Activated B cell treated with CpG ODN at 0.5 μM for 24 hours (primary cell): Measurements from ENCODE around the gene MRPL20. TPM values are rescaled to one million over a fixed set of nuclear protein-coding genes. Genes with fewer than 3 reads are reported as not detected.
"Not testable (repeated sequence)": the region's sequence is repeated elsewhere in the genome, so short reads cannot be mapped to it uniquely, and the experiment has no call there.

Experiments used
- ATAC-seq: fragments of 200-7000 bp; cut with Tn5 transposase; one replicate; pipeline ENCODE4 v1.10.0; 2021; ENCODE audit warnings: low read depth, mild to moderate bottlenecking, moderate library complexity
- CTCF ChIA-PET: fragments of 350-600 bp; sonication (Branson Sonifier 250); formaldehyde crosslinking; loops from one replicate; lab custom pipeline; 2021; ENCODE audit warnings: antibody characterized with exemption; lab: Charles Lee
- POLR2A ChIA-PET: fragments of 350-600 bp; sonication (Branson Sonifier 250); formaldehyde crosslinking; loops from one replicate; lab custom pipeline; 2021; ENCODE audit warnings: antibody characterized with exemption; lab: Charles Lee
- DNase-seq: peaks from one replicate; pipeline ENCODE4 v3.0.0; 2022
- H3K27ac Mint-ChIP-seq: one replicate; pipeline ENCODE4 v1.8.0; 2020; ENCODE audit warnings: mixed read lengths
- H3K27me3 Mint-ChIP-seq: one replicate; pipeline ENCODE4 v1.8.0; 2021; ENCODE audit warnings: mixed read lengths
- H3K36me3 Mint-ChIP-seq: one replicate; pipeline ENCODE4 v1.8.0; 2021; ENCODE audit warnings: low read depth, mixed read lengths
- H3K4me1 Mint-ChIP-seq: one replicate; pipeline ENCODE4 v1.8.0; 2021; ENCODE audit warnings: mixed read lengths
- H3K4me3 Mint-ChIP-seq: one replicate; pipeline ENCODE4 v1.8.0; 2020; ENCODE audit warnings: mild to moderate bottlenecking, mixed read lengths
- H3K9me3 Mint-ChIP-seq: one replicate; pipeline ENCODE4 v1.8.0; 2020; ENCODE audit warnings: mixed read lengths
- intact Hi-C: fragments of 100-400 bp; cut with micrococcal nuclease; formaldehyde crosslinking; loops from one replicate; pipeline ENCODE4 v1.15.1; 2024
- total RNA-seq: library from RNA; stranded (reverse); gene quantifications from 2 replicates; pipeline ENCODE4 v1.2.3, GENCODE V29; 2022
- TF ChIP-seq, protein P1 (sequence below): fragments of 200-600 bp; IDR thresholded peaks from one replicate; pipeline ENCODE4 v1.8.0; 2022; ENCODE audit warnings: antibody characterized with exemption, mild to moderate bottlenecking

Gene MRPL20
- total RNA-seq, 1 donor from 2014 or later, result 136 TPM

DNA sequence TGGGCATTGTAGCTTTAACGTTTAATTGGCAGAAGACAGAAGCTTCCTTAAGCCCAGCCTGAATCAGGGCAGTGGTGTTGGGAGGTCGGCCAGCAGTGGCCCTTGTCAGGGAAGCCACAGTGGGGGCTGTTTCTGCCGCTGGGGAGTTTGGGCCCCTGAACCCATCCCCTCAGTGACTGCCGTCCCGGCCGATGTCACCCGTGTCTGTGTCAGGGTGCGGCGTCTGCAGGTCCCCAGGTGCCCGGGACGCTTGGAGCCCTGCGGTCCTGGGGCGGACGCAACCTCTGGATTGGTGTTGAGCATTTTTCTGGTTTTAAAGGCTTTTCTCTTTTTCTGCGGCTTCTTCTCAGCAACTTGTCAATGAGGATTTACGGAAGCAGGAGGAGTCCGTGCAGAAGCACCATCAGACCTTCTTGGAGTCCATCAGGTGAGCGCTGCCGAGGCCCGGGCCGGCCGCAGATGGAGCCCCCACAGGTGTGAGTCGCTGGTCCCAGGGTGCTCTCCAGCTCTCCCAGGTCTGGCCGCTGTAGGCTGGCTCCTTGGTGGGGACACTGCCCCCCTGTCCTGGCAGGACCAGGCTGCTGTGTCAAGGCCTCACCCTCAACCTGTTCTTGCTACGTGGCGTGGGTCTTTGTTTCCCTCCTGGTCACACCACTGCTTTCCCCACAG, 44.7 kb upstream of the MRPL20 start:
- Mint-ChIP-seq H3K4me1 (no peaks in the 10 kb centered on the region), H3K4me3 (no peak overlapping the region), H3K9me3 (no peaks in the 10 kb centered on the region), H3K27ac (no peak overlapping the region), H3K27me3 (no peaks in the 10 kb centered on the region), H3K36me3 (no peaks in the 10 kb centered on the region)
- ATAC-seq (no peak), DNase-seq (no peak)
- POLR2A ChIA-PET, result no interaction called here
- TF ChIP-seq, protein P1, sequence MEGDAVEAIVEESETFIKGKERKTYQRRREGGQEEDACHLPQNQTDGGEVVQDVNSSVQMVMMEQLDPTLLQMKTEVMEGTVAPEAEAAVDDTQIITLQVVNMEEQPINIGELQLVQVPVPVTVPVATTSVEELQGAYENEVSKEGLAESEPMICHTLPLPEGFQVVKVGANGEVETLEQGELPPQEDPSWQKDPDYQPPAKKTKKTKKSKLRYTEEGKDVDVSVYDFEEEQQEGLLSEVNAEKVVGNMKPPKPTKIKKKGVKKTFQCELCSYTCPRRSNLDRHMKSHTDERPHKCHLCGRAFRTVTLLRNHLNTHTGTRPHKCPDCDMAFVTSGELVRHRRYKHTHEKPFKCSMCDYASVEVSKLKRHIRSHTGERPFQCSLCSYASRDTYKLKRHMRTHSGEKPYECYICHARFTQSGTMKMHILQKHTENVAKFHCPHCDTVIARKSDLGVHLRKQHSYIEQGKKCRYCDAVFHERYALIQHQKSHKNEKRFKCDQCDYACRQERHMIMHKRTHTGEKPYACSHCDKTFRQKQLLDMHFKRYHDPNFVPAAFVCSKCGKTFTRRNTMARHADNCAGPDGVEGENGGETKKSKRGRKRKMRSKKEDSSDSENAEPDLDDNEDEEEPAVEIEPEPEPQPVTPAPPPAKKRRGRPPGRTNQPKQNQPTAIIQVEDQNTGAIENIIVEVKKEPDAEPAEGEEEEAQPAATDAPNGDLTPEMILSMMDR, result no peak
- intact Hi-C loops, result no loop called here
- CTCF ChIA-PET, result interaction anchor here (1.7 kb wide), 1 partner anchor 11 kb away, joined by 4 read pairs; no protein-coding TSS in a partner anchor

DNA sequence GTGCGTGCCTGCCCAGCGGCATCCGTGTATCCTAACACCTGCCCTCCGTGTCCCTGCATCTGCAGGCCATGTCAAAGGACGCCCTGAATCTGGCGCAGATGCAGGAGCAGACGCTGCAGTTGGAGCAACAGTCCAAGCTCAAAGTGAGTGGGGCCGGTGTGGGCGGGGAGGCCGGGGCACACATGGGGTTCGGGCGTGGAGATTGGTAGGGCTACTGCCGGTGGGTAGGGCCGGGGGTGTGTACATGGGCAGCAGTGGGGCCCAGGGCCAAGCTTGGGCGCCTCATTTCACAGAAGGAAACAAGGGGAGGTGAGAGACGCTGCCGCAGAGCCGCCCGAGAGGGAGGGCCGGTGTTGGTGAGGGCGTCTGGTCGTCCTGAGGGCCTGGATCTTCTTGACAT, 43.5 kb upstream of the MRPL20 start:
- H3K4me1 Mint-ChIP-seq, H3K4me3 Mint-ChIP-seq, POLR2A ChIA-PET, H3K9me3 Mint-ChIP-seq, H3K27ac Mint-ChIP-seq, ATAC-seq, intact Hi-C loops, H3K27me3 Mint-ChIP-seq, DNase-seq, H3K36me3 Mint-ChIP-seq: not testable (repeated sequence)
- CTCF ChIA-PET, result interaction anchor here (1.7 kb wide), 1 partner anchor 10 kb away, joined by 4 read pairs; no protein-coding TSS in a partner anchor

- no peak for ATAC-seq
- no peaks in the 10 kb centered on the region for H3K4me1 Mint-ChIP-seq
- CTCF ChIA-PET, result no interaction called here
Observed at GRCh38 chr1:1449099-1449739, 42.1 kb upstream of the MRPL20 start, which contains the start of gene ATAD3C. Gene ATAD3C, plus strand, starts transcription at chr1:1449689. Its CDS starts 995 bp downstream, at chr1:1450684.

DNA sequence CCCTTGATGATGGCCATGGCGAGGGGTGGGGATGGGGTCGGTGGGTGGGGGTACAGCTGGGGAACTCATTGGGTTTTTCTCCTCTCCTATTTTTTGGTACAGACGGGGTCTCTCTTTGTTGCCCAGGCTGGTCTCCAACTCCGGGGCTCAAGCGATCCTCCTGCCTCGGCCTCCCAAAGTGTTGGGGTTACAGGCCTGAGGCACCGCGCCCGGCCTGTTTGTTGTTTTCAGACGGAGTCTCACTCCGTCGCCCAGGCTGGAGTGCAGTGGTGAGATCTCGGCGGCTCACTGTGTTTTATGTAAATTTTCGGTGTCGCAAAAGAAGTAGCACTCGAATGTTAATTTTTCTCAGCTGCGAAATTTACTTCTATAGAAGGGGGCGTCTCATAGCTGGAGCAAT, 39.5 kb upstream of the MRPL20 start:
- H3K9me3 Mint-ChIP-seq, H3K36me3 Mint-ChIP-seq, H3K4me1 Mint-ChIP-seq, H3K27me3 Mint-ChIP-seq, CTCF ChIA-PET, H3K4me3 Mint-ChIP-seq, DNase-seq, H3K27ac Mint-ChIP-seq, POLR2A ChIA-PET, intact Hi-C loops, ATAC-seq: not testable (repeated sequence)

More at GRCh38 chr1:1449099-1449739, 42.1 kb upstream of the MRPL20 start, which contains the start of gene ATAD3C:
- no peaks in the 10 kb centered on the region for H3K27me3 Mint-ChIP-seq
- TF ChIP-seq, protein P1, result no peak
- no peaks in the 10 kb centered on the region for H3K36me3 Mint-ChIP-seq
- no peak for DNase-seq
- intact Hi-C loops, result no loop called here
- H3K9me3 Mint-ChIP-seq, result no peaks in the 10 kb centered on the region
- POLR2A ChIA-PET, result no interaction called here
- H3K27ac Mint-ChIP-seq, result no peak within 1 kb of the TSS
- H3K4me3 Mint-ChIP-seq, result no peak within 1 kb of the TSS

DNA sequence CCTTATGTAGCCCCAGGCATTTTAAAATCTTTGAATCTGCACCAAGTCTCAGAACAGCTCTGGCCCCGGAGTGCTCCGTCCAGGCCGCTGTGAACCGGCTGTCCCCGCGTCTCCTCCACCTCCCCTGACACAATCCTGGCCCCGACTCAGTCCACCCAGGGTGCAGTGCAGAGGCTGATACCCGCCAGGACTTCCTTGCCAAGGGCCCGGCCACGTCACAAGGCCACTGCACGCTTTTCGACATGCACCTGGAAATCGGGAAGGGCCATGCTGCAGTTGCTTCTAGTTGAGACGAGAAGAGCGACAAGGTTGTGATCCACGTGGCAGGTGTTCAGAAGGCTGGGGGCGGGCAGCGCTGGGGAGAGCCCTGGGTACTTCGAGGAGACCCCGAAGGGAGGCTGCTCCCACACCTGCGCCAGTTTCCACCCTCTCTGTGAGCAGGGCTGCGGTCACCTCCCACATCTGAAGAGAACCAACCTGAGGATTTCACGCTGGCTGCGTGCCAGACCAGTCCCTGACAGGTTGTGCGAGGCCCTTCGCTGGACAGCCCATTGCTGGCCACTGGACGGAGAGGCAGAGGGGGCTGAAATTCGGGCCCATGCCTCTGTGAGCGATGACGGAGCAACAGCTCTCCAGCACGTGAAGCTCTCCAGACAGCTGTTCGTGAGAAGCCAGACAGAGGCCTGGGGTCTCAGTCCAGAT, 35.1 kb upstream of the MRPL20 start:
- no peak for DNase-seq
- ChIA-PET CTCF (interaction anchor here (1.8 kb wide), 1 partner anchor 62 kb away, joined by 5 read pairs; no protein-coding TSS in a partner anchor), POLR2A (interaction anchor here (1.4 kb wide), 1 partner anchor 35 kb away, joined by 3 read pairs; no protein-coding TSS in a partner anchor)
- H3K36me3 Mint-ChIP-seq, result no peaks in the 10 kb centered on the region
- H3K27ac Mint-ChIP-seq, result no peak overlapping the region
- no peak for ATAC-seq
- H3K4me1 Mint-ChIP-seq, result peaks cover 5% of the 10 kb centered on the region
- intact Hi-C loops, result loop anchor here (5.0 kb wide), 1 partner anchor 90 kb away; no protein-coding TSS in a partner anchor
- no peak overlapping the region for H3K4me3 Mint-ChIP-seq
- peaks cover 6% of the 10 kb centered on the region for H3K27me3 Mint-ChIP-seq
- H3K9me3 Mint-ChIP-seq, result no peaks in the 10 kb centered on the region
- TF ChIP-seq, protein P1, result no peak
